Neutrophil (primary cell): ENCODE data around the gene PLEKHM3.
"Not testable (repeated sequence)": the region's sequence is repeated elsewhere in the genome, so short reads cannot be mapped to it uniquely, and the experiment has no call there.

Experiments
- H3K27ac ChIP-seq: fragments of 200-600 bp; sonication (generic); 2 replicates; pipeline ENCODE4 v1.5.1; 2016; ENCODE audit warnings: mild to moderate bottlenecking, moderate library complexity
- H3K27me3 ChIP-seq: fragments of 200-600 bp; sonication (generic); 2 replicates; pipeline ENCODE4 v1.6.0; 2016; ENCODE audit warnings: mild to moderate bottlenecking
- H3K36me3 ChIP-seq: fragments of 200-600 bp; sonication (generic); 2 replicates; pipeline ENCODE4 v1.5.1; 2017
- H3K4me1 ChIP-seq, 2 experiments: fragments of 200-600 bp in 1 of 2; sonication (generic) in 1 of 2; 1 replicate in 1 of 2; 2 replicates in 1 of 2; pipeline versions ENCODE4 v1.5.1 to v1.6.1; 2013 to 2016; ENCODE audit warnings: low read depth in 1 of 2, low read length in 1 of 2, mild to moderate bottlenecking in 1 of 2, moderate library complexity in 1 of 2; ENCODE audit not compliant: control insufficient read depth in 1 of 2, insufficient read depth in 1 of 2
- H3K4me3 ChIP-seq, 2 experiments: fragments of 200-600 bp in 1 of 2; sonication (generic) in 1 of 2; 1 replicate in 1 of 2; 2 replicates in 1 of 2; pipeline ENCODE4 v1.5.1; 2013 to 2016; ENCODE audit warnings: low read depth in 1 of 2, low read length in 1 of 2, mild to moderate bottlenecking in 1 of 2, moderate library complexity in 1 of 2
- H3K9me3 ChIP-seq: fragments of 200-600 bp; sonication (generic); 2 replicates; pipeline ENCODE4 v1.5.1; 2016
- CTCF ChIP-seq: fragments of 200-600 bp; sonication (generic); IDR thresholded peaks from 2 replicates; pipeline ENCODE4 v1.5.1; 2016; ENCODE audit warnings: antibody characterized with exemption

Gene PLEKHM3

GRCh38 chr2:207911856-207912255 is 113.5 kb downstream of the PLEKHM3 start:
- H3K27ac ChIP-seq, result no peak overlapping the region
- no peak for TF ChIP-seq CTCF
- no peaks in the 10 kb centered on the region for H3K27me3 ChIP-seq
- no peaks in the 10 kb centered on the region for H3K4me1 ChIP-seq
- peaks cover 7% of the 10 kb centered on the region for H3K36me3 ChIP-seq
- no peaks in the 10 kb centered on the region for H3K9me3 ChIP-seq
- no peak overlapping the region for H3K4me3 ChIP-seq

GRCh38 chr2:207911215-207911614 is 114.1 kb downstream of the PLEKHM3 start:
- no peaks in the 10 kb centered on the region for H3K4me1 ChIP-seq
- no peak overlapping the region for H3K4me3 ChIP-seq
- H3K27ac ChIP-seq, result no peak overlapping the region
- H3K9me3 ChIP-seq, result no peaks in the 10 kb centered on the region
- no peak for TF ChIP-seq CTCF
- no peaks in the 10 kb centered on the region for H3K27me3 ChIP-seq
- peaks cover 8% of the 10 kb centered on the region for H3K36me3 ChIP-seq

GRCh38 chr2:207906495-207906894 is 118.8 kb downstream of the PLEKHM3 start:
- H3K4me3 ChIP-seq, H3K27ac ChIP-seq, H3K9me3 ChIP-seq, H3K27me3 ChIP-seq, H3K4me1 ChIP-seq: not testable (repeated sequence)
- H3K36me3 ChIP-seq, result peaks cover 21% of the 10 kb centered on the region

- TF ChIP-seq CTCF, result no peak
- no peaks in the 10 kb centered on the region for H3K4me1 ChIP-seq
- H3K27ac ChIP-seq, result no peak overlapping the region
- H3K9me3 ChIP-seq, result no peaks in the 10 kb centered on the region
- peaks cover 30% of the 10 kb centered on the region for H3K36me3 ChIP-seq
- no peaks in the 10 kb centered on the region for H3K27me3 ChIP-seq
- H3K4me3 ChIP-seq, result no peak overlapping the region
Observed at GRCh38 chr2:207905546-207905945, 119.8 kb downstream of the PLEKHM3 start.

GRCh38 chr2:207903236-207903635 is 122.1 kb downstream of the PLEKHM3 start:
- Histone ChIP-seq H3K27me3 (no peaks in the 10 kb centered on the region), H3K9me3 (no peaks in the 10 kb centered on the region), H3K27ac (no peak overlapping the region), H3K36me3 (peaks cover 37% of the 10 kb centered on the region), H3K4me1 (no peaks in the 10 kb centered on the region), H3K4me3 (no peak overlapping the region)
- no peak for TF ChIP-seq CTCF

GRCh38 chr2:207902821-207903220 is 122.5 kb downstream of the PLEKHM3 start:
- H3K4me3 ChIP-seq, result no peak overlapping the region
- H3K36me3 ChIP-seq, result peaks cover 40% of the 10 kb centered on the region
- H3K27me3 ChIP-seq, result no peaks in the 10 kb centered on the region
- no peak for TF ChIP-seq CTCF
- no peak overlapping the region for H3K27ac ChIP-seq
- H3K4me1 ChIP-seq, result no peaks in the 10 kb centered on the region
- H3K9me3 ChIP-seq, result no peaks in the 10 kb centered on the region
